GM19372 (cell line): Measurements from ENCODE around the gene LRRC75B.

Experiments used
- ATAC-seq: cut with Tn5 transposase; IDR thresholded peaks from one replicate; pipeline ENCODE4 v1.9.1; 2021; ENCODE audit warnings: mild to moderate bottlenecking, low read depth, moderate library complexity; ENCODE audit not compliant: unreplicated experiment

The LRRC75B gene

DNA sequence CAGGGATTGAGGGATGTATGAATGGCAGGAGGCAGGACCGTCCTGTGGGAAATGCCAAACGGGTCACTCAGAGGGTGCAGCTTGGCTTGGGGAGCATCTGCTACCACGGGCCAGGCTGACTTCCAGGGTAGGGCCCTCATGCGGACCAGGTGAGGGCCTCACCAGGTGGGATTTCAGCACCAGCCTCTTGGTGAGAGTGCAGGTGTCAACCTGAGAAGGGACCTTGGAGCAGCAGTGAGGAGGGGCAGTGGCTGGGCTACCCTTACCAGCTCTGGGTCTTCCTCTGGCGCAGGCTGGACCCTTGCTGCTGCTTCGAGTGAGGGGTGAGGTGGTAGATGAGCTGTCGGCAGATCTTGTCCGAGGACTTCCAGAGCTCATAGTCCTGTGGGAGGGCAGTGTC, 4.9 kb downstream of the LRRC75B start:
- ATAC-seq, result no peak

DNA sequence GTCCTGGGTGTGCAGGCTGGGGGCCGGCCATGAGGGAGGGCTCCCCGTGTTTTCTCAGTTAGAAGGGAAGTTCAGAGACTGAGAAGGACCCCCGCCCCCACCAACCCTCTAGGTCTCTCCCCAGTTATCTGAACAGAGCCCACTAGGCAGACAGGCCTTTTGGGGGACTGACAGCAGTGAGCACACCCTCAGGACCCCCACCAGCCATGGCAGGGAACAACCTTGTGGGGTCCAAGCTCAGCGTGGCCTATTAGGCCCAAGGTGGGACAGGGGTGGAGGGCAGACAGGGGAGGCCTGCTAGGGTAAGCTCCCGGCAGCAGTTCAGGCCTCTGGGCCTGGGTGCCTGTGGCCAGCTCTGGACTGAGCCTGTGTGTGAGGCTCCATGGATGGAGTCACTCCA, 5.6 kb downstream of the LRRC75B start:
- ATAC-seq, result no peak

DNA sequence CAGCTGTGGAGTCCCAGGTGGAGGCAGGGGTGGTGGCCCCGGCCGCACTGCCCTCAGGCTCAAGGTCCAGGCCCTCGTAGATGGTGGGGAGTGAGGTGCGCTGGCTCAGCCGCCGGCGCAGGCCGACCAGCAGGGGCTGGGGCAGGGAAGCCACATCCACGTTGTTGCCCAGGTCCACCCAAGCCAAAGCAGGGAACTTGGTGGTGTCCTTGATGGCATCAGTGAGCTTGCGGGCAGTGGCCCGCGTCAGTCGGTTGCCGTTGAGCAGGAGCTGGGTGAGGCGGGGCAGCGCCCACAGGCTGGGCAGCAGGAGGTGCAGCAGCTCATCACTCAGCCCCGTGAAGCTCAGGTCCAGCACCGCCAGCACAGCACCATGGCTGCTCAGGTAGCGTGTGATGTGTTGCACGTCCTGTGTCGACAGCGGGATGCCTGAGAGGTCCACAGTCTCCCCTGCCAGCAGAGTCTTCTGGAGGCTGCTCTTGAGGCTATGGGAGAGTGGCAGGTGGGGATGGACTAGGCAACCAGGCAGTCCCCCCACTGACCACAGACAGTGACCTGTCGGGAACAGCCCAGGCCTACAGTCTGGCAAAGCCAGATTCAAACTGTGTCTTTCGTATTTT, 6.8 kb downstream of the LRRC75B start:
- ATAC-seq, result no peak

DNA sequence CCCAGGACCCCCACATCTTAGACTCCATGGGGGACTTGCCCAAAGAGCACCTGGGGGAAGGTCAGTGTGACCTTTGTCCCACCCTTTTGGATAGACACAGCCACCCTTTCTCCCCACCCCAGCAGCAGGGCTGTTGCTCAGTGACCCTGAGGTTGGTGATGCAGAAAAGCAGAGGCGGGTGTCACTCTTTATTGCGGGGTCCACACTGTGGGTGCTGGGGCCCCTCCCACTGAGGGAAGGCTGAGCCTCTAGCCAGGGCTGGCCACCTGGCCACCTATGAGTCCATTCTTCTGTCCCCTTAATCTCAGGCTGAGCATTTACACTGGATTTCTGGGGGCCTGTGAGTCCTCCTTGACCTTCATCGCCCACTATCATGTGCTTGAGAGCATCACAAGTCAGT, 7.4 kb downstream of the LRRC75B start:
- no peak for ATAC-seq

DNA sequence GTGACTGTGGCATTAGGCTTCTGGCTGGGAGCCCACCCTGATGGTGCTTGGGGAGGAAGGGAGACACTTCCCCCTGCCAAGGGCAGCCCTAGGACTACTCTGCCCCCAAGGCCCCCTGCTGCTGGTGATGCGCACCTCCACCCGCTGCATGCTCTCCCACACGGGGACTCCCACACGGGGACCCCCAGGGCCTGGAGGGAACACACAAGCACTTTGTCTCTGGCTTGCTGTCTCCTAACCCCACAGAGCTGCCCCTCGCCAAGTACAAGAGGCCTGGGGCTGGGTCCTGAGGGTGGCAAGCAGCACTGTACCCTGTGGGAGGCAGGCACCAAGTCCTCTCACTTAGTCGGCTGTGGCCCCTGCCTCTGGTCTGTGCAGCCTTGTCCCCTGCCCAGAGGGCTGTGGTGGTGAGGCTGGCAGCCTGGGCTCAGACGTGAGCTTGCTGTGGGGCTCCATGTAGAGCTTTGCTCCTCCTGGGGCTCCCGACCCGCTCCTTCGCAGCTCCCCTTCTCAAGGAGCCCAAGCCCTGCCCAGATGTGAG, 7.9 kb downstream of the LRRC75B start:
- ATAC-seq, result no peak

DNA sequence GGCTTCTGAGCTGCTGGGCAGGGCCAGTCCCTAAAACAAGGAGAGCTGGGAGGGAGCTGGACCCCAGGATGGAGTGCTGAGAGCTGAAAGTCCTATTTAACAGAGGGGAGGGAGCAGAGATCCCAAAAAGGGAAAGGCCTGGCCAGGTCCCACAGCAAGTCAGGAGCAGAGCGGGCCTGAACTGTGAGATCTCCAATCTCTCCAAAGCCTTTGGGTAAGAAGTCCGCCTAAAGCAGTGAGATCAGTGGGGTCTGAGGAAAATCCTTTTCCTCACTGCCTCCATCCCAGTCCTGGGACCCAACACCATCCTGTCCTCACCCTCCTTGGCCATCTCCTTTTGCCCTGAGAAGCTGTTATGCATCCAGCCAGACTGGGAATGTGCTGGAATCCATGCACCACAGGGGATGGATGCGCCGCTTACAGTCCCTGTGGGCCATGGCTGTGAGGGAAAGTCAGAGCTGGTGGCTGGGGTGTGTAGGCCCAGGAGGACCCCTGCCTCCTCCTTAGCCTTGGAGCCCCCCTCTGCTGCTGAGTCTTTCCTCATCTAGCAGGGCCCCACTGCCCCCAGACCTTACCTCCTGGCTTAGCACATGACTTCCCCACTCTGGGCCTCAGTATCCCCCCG, 8.6 kb downstream of the LRRC75B start:
- no peak for ATAC-seq

DNA sequence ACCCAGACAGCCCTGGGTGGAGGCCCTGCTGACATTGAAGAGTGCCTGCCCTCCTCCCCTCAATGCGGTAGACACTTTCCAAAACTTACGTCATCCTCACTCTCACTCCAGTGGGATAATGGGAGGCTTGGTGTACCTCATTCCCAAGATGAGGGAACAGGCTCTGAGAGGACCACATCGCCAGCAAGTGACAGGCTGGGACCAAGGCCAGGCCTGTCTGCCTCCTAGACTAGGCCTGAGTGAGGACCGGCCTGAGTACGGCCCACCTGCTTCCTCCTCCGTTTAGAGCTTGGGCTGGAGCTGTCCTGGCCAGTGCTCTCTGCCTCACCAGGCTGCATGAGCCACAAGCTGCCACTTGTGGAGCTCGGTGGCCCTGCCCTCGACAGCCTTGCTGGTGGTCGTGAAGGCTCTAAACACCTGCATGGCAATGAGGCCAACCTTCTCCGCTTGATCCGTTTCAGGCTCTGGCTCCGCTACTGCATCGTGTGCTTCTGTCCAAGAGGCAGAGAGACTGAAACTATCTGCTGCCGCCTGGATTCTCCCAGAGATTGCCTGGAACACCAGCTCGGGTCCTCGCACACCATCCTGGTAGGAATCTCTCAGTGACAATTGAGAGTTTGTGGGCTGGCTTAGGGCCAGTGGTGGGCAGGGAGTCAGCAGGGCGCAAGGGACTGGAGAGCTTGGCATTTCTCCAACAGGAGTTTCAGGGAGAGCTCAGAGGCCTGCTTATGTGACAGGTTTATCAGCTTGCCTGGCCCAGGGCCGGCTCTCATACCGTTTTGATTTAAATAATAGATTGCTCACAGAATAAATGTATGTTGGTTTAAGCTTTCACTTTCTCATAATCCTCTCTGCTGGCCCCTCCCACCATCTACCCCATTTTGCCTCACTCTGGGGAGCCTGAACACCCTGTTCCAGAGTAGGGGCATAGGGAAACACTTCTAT, 9.4 kb downstream of the LRRC75B start:
- no peak for ATAC-seq

DNA sequence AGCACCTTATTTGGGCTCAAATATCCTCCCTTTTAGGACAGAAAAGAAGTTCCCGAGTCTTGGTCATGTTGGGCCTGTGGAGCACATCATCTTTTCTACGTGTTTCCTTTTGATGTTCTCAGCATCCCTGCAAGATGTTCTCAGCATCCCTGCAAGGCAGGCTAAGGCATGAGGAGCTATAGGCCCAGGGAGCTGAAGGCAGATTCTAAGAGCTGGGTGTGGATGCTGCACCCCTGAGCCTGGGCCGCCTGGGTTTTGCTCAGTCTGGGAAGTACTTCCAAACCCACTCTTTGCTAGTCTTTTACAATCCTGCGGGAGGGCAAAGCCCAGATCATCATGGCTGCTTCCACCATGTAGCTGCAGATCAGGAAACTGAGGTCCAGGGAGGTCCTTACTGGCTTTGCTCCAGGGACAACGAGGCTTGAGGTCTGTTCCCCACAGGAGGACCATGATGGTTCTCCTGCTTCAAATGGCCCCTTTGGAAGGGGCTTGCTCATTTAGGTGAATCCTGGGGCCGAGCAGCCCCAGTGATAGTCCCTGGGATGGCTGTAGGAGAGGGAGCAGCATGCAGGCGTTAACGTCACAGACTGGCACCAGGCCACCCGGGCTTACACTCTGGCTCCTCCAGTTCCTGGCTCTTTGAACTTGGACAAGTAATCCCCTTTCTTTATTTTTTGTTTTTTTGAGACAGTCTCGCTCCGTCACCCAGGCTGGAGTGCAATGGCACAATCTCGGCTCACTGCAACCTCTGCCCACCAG, 10.6 kb downstream of the LRRC75B start:
- ATAC-seq, result no peak

DNA sequence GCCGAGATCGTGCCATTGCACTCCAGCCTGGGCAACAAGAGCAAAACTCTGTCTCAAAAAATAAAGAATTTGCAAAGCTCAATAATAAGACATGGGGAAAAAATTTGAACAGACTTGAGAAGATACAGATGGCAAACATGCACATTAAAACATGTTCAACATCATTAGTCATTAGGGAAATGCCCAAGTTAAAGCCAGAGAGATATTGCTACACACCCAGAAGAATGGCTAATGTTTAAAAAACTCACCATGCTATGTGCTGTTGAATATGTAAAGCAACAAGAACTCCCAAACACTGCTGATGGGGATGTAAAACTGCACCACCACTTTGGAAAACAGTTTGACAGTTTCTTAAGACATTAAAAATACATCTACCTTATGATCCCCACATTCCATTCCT, 12.6 kb downstream of the LRRC75B start:
- no peak for ATAC-seq

DNA sequence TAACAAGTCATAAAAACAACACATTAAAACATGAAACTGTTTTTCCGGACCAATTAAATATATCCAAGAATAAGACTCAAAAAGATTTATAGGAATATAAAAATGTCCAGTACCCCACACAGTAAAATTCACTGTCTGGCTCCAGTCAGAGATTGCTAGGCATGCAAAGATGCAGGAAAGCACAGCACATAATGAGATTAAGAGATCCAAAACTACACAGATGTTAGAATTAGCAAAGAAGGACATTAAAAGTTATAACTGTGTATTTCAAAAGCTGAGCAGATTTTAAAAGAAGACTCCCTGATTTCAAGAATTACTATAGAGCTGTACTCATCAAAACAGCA, 13.6 kb downstream of the LRRC75B start:
- no peak for ATAC-seq

DNA sequence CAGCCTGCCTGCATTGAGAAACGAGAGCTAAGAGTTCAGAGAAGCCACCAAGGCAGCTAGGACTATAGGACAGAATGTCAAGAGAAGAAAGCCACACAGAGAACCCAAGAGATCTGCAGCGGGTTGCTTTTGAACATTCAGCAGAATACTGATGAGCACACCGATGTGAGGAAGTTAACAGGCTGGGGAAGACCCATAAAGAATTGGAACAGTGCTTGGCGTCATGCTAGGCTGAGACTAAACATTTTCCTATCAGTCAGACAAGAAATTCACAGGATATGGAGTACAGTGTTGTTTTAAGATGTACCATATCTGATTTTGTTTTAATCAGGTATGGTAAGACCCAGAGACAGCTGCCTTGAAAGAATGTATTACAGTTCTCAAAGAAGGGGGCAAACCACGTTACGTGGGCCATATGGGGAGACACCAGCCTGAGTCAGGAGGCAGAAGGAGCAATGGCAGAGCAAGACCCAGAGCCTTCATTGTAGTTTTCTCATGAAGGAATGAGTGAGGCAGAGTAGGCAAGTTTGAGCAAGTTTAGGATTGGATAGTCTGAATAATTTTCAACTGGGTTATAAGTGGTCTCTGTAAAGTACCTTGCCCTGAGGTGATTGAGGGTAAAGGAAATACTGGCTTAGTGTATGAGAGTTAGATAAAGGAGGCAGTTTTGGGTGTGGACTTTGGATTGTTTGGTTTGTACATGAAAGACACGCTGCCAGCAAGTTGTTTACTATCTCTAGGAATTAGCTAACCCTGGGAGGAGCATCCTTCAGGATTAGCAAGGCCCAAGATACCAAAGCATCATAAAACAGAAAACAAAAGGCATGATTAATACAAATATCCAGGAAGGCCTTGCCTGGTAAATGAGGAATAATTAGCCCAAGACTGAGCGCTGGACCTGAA, 14.3 kb downstream of the LRRC75B start:
- no peak for ATAC-seq

DNA sequence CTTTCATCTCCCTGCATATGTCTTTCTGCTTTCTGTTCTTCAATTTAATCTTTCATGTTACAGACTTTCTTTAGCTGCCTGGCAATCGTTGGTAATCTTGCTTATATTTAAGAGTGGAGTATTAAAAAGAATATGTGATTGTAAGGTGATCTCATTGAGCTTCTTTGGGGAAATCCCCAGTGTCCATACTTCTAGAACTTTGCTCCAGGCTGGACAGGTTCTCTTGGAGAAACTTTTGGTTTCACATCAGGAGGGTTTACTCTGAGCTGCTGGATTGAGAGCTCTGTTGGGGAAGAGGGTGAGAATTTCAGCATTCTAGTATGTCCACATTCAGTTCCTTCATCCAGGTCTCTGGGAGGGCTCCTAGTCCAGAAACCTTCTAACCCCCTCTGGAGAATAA, 16.1 kb downstream of the LRRC75B start:
- no peak for ATAC-seq

DNA sequence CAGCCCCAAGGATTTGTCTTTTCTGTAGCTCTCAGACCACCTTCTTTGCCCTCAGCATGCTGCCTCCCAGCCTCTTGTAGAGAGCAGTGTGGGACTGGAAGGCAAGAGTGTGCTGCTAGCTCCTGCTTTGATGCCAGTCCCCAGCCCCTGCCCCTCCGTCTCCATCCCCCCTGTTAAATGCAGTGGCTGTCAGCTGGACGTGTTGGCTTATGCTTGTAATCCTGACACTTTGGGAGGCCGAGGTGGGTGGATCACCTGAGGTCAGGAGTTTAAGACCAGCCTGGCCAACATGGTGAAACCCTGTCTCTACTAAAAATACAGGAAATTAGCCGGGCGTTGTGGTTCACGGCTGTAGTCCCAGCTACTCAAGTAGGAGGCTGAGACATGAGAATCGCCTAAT, 21.6 kb downstream of the LRRC75B start:
- ATAC-seq, result no peak

DNA sequence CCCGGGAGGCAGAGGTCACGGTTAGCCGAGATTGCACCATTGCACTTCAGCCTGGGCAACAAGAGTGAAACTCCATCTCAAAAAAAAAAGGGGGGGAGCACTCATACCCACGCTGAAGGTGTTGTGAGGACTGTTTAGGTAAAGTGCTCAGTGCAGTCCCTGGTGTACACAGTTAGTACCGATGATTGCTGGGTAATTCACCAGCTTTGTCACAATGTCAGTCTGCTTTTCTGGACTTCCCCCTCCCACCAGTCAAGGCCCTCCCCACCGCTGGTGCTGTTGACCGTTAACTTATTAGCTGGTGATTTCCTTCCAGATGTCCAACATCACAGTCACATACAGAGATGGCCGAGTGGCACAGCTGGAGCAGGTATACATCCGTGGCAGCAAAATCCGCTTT, 25.2 kb downstream of the LRRC75B start:
- ATAC-seq, result no peak

DNA sequence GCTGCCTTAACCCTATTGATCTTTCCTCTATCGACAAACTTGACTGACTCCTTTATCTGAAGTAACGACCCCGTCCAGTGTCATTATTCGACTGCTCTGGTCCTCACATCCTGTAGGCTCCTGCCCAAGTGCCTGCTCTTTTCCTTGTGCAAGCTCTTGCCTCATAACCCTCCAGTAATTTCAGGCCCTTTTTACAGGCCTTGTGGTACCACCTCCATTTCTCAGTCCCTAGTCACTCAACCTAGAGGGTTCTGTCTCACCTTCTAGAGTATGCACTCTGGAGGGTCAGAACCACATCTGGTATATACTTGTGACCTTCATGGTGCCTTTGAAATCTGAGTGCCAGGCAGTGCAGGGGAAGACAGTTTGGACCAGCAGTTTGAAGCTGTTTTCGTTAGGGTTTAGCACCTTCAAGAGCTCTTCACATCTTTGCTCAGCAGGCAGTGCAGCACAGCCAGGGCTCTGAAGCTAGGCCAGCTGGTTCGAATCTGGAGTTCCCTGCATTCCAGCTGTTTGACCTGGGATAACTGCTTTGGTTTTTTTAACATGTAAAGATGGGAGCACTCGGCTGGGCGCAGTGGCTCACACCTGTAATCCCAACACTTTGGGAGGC, 25.9 kb downstream of the LRRC75B start:
- no peak for ATAC-seq

DNA sequence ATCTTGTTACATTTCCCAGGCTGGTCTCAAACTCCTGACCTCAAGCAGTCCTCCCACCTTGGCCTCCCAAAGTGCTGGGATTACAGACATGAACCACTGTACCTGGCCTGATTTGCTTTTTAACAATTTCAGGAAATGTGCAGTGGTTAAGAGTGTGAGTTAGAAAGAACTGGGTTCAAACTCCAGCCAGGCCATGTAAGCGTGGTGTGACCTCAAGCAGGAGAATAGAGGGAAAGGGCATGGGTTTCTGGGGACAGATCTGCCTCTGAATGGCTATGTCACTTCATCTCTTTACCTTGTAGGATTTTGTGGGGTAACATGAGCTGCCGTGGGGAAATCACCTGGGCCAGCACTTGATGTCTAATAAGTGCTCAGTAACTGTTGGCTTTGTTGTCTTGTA, 27.8 kb downstream of the LRRC75B start:
- ATAC-seq, result no peak

DNA sequence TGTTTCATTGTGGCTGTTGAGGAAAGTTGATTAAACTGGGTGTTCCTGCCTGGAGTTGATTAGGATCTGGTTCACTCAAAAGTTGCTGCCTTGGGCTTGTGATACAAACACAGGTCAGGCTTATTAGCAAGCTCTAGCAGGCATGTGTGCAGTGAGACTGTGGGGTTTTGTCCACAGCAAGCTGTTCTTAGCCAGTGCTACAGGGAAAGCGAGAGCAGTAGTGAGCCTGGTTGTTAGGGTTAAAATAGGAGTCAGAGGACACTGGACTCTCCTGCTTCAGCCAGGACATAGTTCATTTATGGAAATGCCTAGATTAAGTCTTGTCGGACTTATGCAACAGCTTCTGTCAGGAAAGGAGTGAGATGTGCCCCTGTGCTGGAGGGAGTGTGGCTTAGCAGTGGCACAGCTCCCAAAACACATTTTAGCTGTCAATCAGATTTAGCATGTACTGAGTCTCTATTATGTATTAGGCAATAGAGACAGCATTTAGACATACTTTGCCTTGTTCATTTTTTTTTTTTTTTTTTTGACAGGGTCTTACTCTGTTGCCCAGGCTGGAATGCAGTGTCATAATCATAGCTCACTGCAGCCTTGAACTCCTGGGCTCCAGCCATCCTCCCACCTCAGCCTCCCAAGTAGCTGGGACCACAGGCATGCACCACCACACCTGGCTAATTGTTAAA, 28.4 kb downstream of the LRRC75B start:
- ATAC-seq, result no peak

DNA sequence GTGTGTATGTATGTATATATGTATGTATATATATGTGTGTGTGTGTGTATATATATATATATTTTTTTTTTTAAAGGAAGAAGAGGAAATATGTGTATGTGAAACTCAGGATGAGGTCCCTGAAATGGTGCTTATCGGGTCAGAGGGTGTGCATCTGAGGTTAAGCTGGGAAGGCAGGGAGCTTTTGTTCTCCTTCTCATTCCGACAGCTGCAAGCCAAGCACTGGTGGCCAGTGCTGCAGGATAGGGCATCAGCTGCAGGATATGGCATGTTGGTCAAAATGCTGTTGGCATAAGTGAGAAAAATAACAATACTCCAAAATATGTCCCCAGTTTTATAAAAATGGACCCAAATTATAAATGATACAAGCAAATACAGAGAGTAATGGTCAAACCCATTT, 29.6 kb downstream of the LRRC75B start:
- no peak for ATAC-seq

DNA sequence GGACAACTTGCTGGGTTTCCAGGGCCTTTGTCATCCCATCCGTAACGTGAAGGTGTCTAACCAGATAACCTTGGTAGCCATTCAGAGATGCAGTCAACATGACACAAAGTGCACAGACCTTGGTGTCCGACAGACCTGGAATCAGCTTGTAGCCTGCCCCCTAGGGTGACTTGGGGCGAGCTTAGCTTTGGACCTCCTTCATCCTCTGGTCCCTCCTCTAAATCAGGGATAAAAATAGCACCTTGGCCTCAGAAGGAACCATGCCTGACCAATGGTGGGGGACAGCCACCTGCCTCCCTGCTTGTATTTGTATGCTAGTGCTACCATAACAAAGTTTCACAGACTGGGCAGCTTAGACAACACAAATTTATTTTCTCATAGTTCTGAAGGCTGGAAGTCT, 33.4 kb downstream of the LRRC75B start:
- ATAC-seq, result no peak
